ENCODE data around the gene ZDHHC11B.
"Not testable (repeated sequence)": the region's sequence is repeated elsewhere in the genome, so short reads cannot be mapped to it uniquely, and the experiment has no call there.

ZDHHC11B gene

DNA sequence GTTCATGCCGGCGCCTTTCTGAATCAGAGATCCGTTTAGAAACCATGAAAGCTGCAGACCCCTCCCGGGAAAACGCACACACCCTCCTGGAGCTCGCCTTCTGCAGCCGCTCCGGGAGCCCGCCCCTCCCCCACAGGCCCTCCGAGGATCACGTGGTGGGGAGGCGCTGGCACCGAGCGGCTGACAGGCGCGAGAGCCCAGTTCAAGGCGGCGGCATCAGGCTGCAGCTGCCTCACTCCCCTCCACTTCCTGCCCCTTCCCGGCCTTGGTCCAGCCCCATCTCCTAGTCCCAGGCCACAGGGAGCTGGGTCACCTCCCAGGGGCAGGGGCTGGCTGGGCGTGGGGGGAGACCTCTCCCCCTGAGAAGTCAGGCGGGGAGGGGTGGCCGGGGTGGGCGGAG, 93.5 kb downstream of the ZDHHC11B start:
- in situ Hi-C loops (cut with MboI; ENCODE audit: low sequenced_read_pairs) = not testable (repeated sequence)

DNA sequence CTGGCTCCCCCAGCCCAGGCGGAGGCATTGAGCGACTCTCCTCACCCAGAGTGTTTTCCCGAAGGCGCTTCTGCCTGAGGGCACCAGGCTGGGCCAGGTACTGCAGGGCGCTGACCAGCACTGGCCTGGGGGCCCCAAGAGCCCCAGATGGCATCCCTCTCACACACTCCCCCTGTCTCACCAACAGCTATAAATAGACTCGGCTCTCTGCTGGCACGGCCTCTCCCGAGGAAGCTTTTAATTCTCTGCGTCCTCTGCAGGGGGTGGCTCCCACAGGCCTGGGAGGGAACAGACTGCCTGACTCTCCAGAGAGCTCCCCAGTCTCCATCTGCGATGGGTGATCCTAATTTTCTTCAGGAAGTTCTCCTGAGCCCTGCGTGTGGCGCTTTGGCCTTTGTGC, 94.2 kb downstream of the ZDHHC11B start:
- in situ Hi-C loops (cut with MboI; ENCODE audit: low sequenced_read_pairs) = not testable (repeated sequence)

DNA sequence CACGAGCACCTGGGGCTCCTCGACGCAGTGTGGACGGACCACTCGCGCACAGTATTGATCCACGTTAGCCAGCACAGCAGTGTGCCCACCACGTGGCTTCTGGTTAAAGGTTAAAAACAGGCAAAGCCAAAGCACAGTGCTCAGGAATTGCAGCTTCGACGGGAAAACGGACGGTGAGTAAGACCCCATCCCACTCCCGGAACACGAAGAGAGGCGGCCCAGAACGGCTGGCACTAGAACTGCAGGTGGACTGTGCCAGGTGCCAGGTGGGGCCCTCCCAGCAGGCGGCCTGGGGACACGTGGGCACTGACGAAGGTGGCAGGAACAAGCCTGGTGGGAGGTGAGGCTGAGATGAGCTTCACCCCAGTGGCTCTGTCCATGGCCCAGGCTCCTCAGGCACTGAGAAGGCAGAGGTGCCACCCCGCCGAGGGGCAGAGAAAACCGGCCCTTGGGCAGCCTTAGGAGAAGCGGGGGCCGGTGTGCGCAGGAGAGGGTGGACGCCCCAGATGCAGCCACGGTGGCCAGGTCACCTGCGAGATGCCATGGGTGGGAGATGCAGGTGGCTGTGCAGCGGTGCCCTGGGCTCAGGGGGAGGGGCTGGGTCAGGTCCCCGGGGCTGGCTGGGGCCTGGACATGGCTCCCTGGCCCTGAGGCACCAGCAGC, 96.0 kb downstream of the ZDHHC11B start:
- in situ Hi-C loops (cut with MboI; ENCODE audit: low sequenced_read_pairs) = not testable (repeated sequence)

DNA sequence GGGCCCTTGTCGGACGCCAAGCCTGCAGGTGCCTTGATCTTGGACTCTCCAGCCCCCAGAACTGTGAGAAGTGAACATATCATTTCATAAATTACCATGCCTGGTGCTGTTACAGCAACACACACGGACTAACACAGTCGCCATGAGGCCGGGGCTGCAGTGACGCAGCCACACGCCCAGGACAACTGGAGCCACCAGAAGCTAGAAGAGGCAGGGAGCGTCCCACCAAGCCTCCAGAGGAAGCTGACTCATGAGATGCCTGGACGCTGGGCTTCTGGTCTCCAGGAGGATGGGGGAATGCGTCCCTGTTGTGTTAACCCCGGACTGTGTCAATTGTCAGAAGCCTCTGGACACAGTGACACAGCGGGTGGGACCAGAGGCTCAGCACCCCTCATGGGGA, 97.6 kb downstream of the ZDHHC11B start:
- in situ Hi-C loops (cut with MboI; ENCODE audit: low sequenced_read_pairs) = not testable (repeated sequence)

DNA sequence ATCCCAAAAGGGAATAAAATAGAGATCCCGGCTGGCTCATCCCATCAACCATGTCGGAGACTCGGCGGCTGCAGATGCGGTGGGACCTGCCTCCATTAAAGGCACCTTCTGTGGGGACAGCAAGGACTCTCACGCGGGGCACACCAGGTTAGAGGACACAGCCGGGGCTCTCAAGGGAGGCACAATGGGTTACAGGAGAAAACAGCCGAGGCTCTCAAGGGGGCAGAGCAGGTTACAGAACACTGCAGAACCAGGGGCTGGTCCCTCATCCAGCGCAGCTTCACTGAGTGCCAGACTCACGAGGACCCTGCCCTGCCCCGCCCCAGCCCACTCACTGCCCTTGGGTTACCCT, 98.4 kb downstream of the ZDHHC11B start:
- in situ Hi-C loops (cut with MboI; ENCODE audit: low sequenced_read_pairs) = not testable (repeated sequence)

DNA sequence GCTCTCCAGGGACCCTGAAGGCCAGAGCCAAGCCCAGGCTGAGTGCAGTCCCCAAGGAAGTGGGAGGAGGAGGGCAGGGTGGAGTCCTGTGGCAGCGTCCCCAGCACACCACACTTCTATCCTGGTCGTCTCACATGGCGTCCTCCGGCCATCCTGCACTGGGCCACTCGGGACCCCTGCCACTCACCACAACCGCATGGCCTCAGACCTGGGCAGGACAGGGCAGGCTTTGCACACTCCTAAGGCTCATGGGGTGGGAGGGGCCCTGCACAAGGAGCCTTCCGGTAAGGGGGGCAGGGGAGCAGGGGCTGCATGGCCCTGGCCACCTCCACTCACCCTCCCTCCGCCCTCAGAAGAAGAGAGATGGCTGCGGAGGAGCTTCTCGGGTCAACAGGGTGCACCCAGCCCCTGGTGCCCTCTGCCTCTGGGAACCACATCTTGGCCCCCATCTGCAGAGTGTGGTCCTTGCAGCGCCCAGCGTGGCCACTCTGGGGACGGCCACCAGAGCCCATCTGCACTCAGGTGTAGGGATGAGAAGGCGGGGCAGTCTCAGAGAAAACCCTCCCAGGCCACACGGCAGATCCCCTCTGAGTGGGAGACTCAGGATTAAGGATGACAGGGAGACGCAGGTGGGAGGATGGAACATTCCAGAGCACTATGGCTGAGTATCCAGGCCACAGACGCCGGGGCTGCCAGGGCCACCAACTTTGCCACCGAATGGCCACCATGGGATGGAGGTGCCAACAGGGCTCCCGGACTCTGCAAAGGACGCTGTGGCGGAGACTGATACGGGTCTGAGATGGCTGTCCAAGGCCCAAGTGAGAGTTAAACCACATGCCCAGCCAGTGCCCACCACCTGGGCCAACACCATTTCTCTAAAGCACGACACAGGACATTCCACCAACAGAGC, 99.0 kb downstream of the ZDHHC11B start:
- in situ Hi-C loops (cut with MboI; ENCODE audit: low sequenced_read_pairs) = no loop called here

DNA sequence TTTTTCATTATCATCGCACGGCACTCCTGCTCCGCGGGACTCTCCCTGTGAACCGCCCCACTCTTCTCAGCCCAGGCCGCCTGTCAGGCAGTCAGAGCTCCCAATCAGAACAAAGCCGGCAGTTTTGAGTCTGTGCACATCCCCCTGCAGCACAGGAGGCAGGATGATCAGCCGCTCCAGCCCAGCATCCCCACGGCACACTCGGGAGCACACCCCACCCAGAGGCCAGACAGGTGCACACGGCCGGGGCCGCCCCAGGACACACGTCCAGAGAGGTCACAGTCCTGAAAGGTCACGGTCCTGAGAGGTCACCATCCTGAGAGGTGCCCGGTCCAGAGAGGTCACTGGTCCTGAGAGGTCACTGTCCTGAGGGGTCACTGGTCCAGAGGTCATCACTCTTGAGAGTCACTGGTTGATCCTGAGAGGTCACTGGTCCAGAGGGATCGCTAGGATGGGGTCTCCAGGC, 99.7 kb downstream of the ZDHHC11B start:
- in situ Hi-C loops (cut with MboI; ENCODE audit: low sequenced_read_pairs) = no loop called here

DNA sequence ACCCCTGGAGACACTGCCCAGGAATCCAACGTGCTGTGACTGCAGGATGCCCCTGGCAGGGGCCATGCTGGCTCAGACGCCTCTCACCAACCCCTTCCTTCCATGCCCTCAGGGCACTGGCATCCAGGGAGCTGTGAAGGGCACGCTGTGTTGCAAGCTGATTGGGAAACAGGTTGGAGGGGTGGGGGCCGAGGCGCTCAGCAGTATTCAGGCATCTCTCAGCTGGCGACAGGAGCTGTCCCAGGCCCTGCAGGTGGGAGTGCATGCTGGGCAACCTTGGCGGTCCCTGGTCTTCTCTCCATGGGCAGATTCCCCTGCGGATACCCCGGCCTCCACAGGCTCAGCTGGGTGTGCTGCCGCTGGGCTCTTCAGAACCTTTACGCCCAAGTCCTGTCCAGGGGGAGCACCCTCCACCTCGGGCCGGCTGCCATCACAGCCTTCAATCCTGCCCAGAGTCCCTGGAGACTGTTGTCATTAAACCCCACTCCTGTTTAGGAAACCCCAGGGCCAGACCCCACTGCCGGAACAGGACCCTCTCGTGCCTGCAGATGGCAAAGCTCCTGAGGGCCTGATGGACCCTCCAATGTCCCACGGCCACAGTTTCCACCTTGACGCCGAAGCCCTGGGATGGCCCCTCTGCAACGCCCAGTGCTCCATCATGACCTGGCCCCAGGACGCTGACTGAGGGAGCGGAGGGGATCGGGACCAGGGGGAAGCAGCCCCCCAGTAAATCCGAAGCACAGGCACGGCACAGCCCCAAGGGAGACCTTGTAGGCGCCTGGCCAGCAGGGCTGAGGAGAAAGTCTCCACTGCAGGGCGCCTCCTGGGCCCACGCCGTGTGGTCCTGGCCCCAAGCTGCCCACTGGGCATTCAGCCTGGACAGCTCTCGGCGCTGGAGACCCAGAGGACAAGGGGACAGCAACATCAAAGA, 100.7 kb downstream of the ZDHHC11B start:
- in situ Hi-C loops (cut with MboI; ENCODE audit: low sequenced_read_pairs) = no loop called here

DNA sequence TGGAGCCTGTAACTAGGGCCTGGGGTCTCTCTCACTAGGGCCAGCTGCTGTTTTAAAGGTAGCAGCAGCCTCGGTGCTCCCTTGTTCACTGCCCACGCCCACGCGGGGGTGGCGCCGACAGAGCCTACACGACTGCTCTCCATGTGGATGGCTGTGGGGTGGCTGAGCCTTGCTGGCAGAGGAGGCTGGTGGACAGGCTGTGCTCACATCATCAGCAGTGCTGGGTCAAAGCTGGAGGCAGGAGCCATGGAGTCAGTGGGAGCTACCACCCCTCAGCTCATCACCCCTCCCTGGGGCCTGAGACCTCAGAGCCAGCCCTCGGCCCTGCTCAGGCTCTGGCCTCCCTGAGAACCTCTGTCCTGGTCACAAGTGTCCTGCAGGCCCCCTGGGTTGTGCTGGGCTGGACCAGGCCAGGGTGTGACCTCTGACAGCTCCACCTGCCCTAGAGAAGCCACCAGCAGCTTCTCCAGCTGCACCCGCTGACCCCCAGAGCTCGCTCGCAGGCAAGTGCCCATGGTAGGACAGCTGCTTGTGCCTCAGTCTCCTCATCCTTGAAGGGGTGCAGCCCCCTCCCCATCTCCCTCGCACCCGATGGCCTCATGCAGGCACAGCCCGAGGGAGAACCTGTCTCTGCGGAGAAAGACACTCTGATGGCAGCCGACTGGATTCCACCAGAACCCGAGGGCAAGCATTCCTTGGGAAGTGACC, 101.7 kb downstream of the ZDHHC11B start:
- in situ Hi-C loops (cut with MboI; ENCODE audit: low sequenced_read_pairs) = not testable (repeated sequence)

DNA sequence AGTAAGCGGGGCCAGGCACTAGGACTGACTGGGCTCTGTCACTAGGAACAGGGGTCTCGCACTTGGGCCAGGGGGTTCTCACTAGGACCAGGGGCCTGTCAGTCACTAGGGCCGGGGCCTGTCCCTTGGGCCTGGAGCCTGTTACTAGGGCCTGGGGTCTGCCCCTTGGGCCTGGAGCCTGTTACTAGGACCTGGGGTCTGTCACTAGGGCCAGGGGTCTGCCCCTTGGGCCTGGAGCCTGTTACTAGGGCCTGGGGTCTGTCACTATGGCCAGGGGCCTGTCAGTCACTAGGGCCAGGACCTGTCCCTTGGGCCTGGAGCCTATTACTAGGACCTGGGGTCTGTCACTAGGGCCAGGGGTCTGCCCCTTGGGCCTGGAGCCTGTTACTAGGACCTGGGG, 102.3 kb downstream of the ZDHHC11B start:
- in situ Hi-C loops (cut with MboI; ENCODE audit: low sequenced_read_pairs) = not testable (repeated sequence)

DNA sequence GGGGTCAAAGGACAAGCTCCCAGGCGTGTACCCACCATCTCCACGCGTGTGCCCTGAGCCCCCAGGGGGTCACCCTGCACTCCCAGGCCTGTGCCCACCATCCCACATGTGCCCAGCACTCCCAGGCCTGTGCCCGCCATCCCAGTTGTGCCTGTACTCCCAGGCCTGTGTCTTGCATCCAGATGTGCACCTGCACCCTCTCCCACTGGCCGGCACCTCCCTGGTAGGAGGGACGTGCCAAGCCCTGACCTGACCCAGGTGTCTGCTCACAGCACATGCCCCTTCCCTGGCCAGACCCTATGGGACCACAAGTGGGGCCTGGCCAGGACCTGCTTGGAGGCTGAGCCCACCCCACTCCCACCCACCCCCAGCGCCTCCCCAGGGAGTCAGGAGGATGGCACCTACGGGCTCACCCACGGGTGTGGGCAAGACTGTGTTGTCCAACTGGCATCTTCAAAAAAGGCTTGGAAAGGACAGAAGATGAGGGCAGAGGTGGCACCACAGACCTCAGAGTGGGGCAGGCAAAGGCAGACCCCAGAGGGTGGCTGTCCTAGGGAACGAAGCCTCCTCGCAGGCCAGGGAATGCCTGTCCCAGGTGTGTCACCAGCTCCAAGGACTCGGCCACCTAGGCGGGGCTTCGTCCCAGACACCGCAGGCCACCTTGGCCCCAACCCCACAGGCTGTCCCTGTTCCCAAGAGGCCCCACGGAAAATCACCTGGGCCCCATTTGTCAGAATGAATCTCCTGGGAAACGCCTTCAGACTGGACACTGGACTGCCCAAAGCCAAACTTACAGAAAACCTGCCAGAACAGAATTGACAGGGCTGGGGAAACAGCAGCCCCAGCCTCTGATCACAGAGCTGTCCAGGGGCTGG, 103.0 kb downstream of the ZDHHC11B start:
- in situ Hi-C loops (cut with MboI; ENCODE audit: low sequenced_read_pairs) = not testable (repeated sequence)

DNA sequence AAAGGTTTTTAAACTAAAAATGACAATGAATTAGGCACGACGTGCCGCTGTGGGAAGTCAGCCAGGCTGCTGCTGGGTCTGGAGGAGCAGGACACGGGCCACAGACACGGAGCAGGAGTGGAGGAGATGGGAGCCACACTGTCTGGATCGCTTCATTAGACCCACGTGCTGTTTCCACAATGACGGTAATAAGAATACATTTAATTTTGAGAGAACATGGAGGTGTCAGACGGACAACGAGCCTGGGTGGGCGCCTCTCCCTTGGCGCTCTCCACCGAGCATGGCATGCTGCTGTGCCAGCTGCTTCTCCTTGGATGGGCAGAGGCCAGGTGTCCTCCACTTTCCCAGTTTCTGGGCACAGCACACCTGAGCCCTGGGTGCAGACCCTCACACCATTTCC, 103.7 kb downstream of the ZDHHC11B start:
- in situ Hi-C loops (cut with MboI; ENCODE audit: low sequenced_read_pairs) = not testable (repeated sequence)

DNA sequence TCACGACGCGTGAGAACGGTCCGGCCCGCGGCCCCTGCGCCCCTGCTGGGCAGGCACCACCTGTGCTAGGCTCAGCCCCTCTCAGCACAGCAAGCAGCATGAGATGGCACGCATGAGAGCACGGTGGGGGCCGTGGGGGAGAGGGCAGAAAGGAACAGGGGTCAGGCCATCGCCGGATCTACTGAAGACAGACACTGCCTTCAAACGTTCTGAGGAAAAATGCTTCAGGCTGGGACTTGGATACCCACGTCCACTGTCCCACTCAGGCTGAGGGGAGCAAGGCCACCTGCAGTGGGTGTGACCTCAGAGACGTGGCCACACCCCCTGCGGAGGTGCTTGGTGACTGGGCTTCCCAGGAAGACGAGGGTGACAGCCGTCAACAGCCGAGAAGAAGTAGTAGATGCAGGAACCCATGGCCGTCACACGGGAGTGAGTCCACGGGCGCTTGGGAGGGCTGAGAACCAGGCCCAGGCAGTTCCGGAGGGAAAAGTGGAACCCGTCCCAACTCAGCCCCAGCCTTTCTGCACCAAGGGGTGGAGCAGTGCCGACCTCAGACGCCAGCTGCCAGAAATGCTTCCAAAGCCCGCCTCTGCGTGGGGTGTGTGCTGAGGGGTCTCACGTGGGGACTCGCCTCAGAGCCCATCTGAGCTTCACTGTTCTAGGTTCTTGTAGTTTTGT, 104.3 kb downstream of the ZDHHC11B start:
- in situ Hi-C loops (cut with MboI; ENCODE audit: low sequenced_read_pairs) = not testable (repeated sequence)

DNA sequence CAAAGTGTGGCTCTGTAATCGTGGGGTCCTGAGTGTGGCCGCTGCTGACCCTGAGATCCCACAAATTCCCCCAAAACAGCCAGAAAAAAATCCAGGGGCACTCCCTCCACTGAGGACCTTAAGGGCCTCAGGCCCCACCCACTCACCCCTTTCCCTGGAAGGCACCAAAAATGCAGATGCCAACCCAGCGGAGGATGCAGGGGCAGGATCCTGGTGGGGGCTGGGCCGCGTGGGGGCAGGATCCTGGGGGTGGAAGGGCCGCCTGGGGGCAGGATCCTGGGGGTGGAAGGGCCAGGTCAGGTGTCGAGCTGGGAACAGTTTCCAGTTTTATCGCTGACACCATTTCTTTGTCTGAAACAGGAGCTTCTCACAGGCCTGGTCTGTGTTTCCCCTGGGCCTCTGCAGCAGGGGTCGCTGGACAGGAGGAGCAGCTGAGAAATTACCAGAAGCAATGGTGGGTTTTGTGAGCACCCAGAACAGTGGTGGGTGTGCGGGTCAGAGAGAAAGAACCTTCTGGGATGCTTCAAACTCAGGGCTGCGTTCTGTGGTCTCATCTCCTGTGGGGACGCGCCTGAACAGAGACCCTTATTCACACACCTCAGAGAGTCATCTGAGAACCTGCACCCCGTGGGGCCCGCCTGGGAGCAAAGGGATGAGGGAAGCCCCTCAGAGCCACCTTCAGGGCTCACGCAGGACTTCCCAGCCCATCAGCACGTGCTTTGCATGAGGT, 105.2 kb downstream of the ZDHHC11B start:
- in situ Hi-C loops (cut with MboI; ENCODE audit: low sequenced_read_pairs) = not testable (repeated sequence)

DNA sequence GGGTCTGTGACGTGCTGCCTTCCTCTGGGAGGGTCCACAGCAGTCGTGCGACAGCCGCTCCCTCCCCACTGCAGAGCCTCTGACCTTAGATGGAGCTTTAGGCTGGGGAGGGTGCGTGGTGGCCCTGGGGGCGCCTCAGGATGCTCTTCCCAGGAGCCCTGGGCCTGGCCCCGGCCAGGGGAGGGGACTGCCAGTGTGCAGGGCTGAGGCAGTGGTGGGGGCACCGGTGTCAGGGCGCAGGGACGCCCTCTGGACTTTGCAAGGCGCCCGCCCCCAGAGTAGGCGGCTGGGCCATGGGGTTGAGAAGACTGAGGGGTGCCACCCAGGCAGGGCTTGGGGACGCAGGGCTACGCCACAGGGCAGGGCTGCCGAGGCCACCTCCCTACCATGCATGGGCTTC, 106.0 kb downstream of the ZDHHC11B start:
- in situ Hi-C loops (cut with MboI; ENCODE audit: low sequenced_read_pairs) = not testable (repeated sequence)

DNA sequence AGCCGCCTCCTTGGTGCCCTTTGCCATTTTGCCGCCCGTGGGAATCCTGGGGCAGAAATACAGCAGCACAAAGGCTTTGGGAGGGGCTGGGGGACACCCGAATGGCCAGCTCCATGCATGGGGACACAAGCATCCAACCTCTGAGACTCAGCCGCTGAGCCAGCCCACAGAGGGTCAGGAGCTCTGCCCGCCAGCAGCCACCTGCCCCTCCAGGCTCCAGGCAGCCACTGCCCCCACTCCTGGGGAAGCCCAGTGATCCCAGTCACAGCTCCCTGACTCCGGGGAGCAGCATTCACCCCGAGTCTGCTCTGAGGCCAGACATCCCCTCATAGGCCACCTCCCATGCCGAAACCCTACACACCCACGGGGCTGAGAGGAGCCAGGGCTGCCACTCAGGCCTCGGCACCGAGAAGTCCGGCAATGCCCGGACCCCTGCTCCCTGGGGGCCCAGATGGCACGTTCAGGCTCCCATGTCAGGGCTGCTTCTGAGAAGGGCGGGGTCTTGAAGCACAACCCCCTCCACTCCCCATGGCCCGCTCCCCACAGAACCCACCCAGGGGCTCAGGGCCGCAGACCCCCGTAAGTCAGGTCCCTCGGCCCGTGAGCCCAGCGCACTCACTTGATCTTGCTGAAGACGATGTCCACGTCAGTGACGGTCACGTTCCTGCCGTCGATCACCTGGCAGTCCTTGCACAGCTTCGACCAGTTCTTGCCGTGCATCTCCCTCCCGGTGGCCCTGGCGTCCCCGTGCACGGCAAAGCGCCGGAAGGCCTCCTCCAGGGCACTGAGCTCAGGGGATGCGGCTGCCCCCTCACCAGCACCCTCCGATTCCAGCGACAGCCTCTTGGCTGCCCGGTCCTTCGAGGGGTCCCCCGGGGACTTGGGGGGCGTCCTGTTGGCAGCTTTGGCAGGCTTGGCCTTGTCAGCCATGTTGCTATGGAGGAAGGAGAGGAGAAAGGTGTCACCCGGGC, 107.1 kb downstream of the ZDHHC11B start:
- in situ Hi-C loops (cut with MboI; ENCODE audit: low sequenced_read_pairs) = no loop called here

DNA sequence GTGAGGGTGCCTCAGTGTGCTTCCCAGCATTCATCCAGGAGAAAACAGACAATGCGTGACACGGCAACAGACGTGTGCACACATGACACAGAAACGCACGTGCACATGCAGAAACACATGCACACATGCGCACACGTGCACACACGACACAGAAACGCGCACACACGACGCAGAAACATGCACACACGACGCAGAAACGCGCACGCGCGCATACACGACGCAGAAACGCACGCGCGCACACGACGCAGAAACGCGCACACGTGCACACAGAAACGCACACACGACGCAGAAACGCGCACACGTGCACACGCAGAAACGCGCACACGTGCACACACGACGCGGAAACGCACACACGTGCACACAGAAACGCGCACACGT, 107.8 kb downstream of the ZDHHC11B start:
- in situ Hi-C loops (cut with MboI; ENCODE audit: low sequenced_read_pairs) = no loop called here
